ENCODE data around the gene FEM1A. TPM values are rescaled to one million over a fixed set of nuclear protein-coding genes. Genes with fewer than 3 reads are reported as not detected.
"Not testable (repeated sequence)": the region's sequence is repeated elsewhere in the genome, so short reads cannot be mapped to it uniquely, and the experiment has no call there.

FEM1A gene
- total and polyA plus RNA-seq, 5 donors: 20.1 to 28.3 (median 27.6) TPM

GRCh38 chr19:4815426-4816201 lies 24.1 kb downstream of the FEM1A start:
- H3K9me3 ChIP-seq (ENCODE audit: control insufficient read depth, low read length): no peaks in the 10 kb centered on the region
- ATAC-seq (peak; percentile 93 to 95), DNase-seq (peak; percentile 92 to 94 (median 92))
- H3K27ac ChIP-seq (ENCODE audit: low read length): no peak overlapping the region
- H3K4me3 ChIP-seq (ENCODE audit: low read length): no peak overlapping the region
- no peaks in the 10 kb centered on the region for H3K4me1 ChIP-seq (ENCODE audit: control insufficient read depth, insufficient read depth, low read length)
- WGBS: 29% methylated on average over 28 of the region's 28 CpGs
- H3K27me3 ChIP-seq (ENCODE audit: control insufficient read depth, insufficient read depth): no peaks in the 10 kb centered on the region
- intact Hi-C loops (cut with DNase I): loop anchor here in 1 of 4 donors (10.0 kb wide), 1 partner anchor 99 kb away; no protein-coding TSS in a partner anchor

GRCh38 chr19:4816202-4816949 lies 24.8 kb downstream of the FEM1A start:
- intact Hi-C loops (cut with DNase I): loop anchor here in 1 of 4 donors (10.0 kb wide), 1 partner anchor 98 kb away; no protein-coding TSS in a partner anchor
- Histone ChIP-seq H3K27me3 (ENCODE audit: control insufficient read depth, insufficient read depth) (no peaks in the 10 kb centered on the region), H3K9me3 (ENCODE audit: control insufficient read depth, low read length) (no peaks in the 10 kb centered on the region), H3K4me1 (ENCODE audit: control insufficient read depth, insufficient read depth, low read length) (no peaks in the 10 kb centered on the region), H3K4me3 (ENCODE audit: low read length) (no peak overlapping the region), H3K27ac (ENCODE audit: low read length) (no peak overlapping the region)
- ATAC-seq: peak; percentile 5 to 12
- peak in 2 of 3 donors; percentile 60 to 68 for DNase-seq
- WGBS: 94% methylated on average over 35 of the region's 35 CpGs

- DNase-seq (no peak), ATAC-seq (no peak)
- intact Hi-C loops (cut with DNase I): loop anchor here in 1 of 4 donors (10.0 kb wide), 1 partner anchor 98 kb away; no protein-coding TSS in a partner anchor
- WGBS: 95% methylated on average over 16 of the region's 16 CpGs
- no peaks in the 10 kb centered on the region for H3K4me1 ChIP-seq (ENCODE audit: control insufficient read depth, insufficient read depth, low read length)
- H3K4me3 ChIP-seq (ENCODE audit: low read length): no peak overlapping the region
- no peaks in the 10 kb centered on the region for H3K9me3 ChIP-seq (ENCODE audit: control insufficient read depth, low read length)
- no peaks in the 10 kb centered on the region for H3K27me3 ChIP-seq (ENCODE audit: control insufficient read depth, insufficient read depth)
- H3K27ac ChIP-seq (ENCODE audit: low read length): no peak overlapping the region
Measured at GRCh38 chr19:4816950-4817278, 25.4 kb downstream of the FEM1A start.

GRCh38 chr19:4817467-4818277 lies 26.1 kb downstream of the FEM1A start:
- DNase-seq: no peak
- intact Hi-C loops (cut with DNase I): loop anchor here in 1 of 4 donors (10.0 kb wide), 1 partner anchor 97 kb away; no protein-coding TSS in a partner anchor

GRCh38 chr19:4821265-4821664 lies 29.7 kb downstream of the FEM1A start:
- WGBS: 89% methylated on average over 4 of the region's 4 CpGs
- no peaks in the 10 kb centered on the region for H3K4me1 ChIP-seq (ENCODE audit: control insufficient read depth, insufficient read depth, low read length)

More at GRCh38 chr19:4817467-4818277, 26.1 kb downstream of the FEM1A start:
- Histone ChIP-seq H3K4me3 (ENCODE audit: low read length) (no peak overlapping the region), H3K27ac (ENCODE audit: low read length) (no peak overlapping the region), H3K4me1 (ENCODE audit: control insufficient read depth, insufficient read depth, low read length) (no peaks in the 10 kb centered on the region), H3K9me3 (ENCODE audit: control insufficient read depth, low read length) (no peaks in the 10 kb centered on the region), H3K27me3 (ENCODE audit: control insufficient read depth, insufficient read depth) (no peaks in the 10 kb centered on the region)
- ATAC-seq: no peak
- WGBS: 85% methylated on average over 32 of the region's 32 CpGs

GRCh38 chr19:4822354-4822753 lies 30.8 kb downstream of the FEM1A start:
- H3K4me3 ChIP-seq (ENCODE audit: low read length); H3K9me3 ChIP-seq (ENCODE audit: control insufficient read depth, low read length); intact Hi-C loops (cut with DNase I); ATAC-seq; H3K4me1 ChIP-seq (ENCODE audit: control insufficient read depth, insufficient read depth, low read length); H3K27ac ChIP-seq (ENCODE audit: low read length); DNase-seq; H3K27me3 ChIP-seq (ENCODE audit: control insufficient read depth, insufficient read depth): not testable (repeated sequence)
- WGBS: 98% methylated on average over 7 of the region's 7 CpGs

More at GRCh38 chr19:4821265-4821664, 29.7 kb downstream of the FEM1A start:
- Histone ChIP-seq H3K9me3 (ENCODE audit: control insufficient read depth, low read length) (no peaks in the 10 kb centered on the region), H3K27ac (ENCODE audit: low read length) (no peak overlapping the region), H3K27me3 (ENCODE audit: control insufficient read depth, insufficient read depth) (no peaks in the 10 kb centered on the region), H3K4me3 (ENCODE audit: low read length) (no peak overlapping the region)
- intact Hi-C loops (cut with DNase I): no loop called here
- ATAC-seq (no peak), DNase-seq (no peak)

GRCh38 chr19:4823577-4823976 lies 32.0 kb downstream of the FEM1A start:
- intact Hi-C loops (cut with DNase I): no loop called here
- H3K4me3 ChIP-seq (ENCODE audit: low read length): no peak overlapping the region
- ATAC-seq: no peak
- no peak overlapping the region for H3K27ac ChIP-seq (ENCODE audit: low read length)
- no peak for DNase-seq
- H3K9me3 ChIP-seq (ENCODE audit: control insufficient read depth, low read length): no peaks in the 10 kb centered on the region
- H3K27me3 ChIP-seq (ENCODE audit: control insufficient read depth, insufficient read depth): no peaks in the 10 kb centered on the region
- H3K4me1 ChIP-seq (ENCODE audit: control insufficient read depth, insufficient read depth, low read length): no peaks in the 10 kb centered on the region
- WGBS: 97% methylated on average over 6 of the region's 6 CpGs

- peaks cover 3% of the 10 kb centered on the region for H3K4me1 ChIP-seq (ENCODE audit: control insufficient read depth, insufficient read depth, low read length)
- H3K4me3 ChIP-seq (ENCODE audit: low read length): no peak overlapping the region
- H3K27ac ChIP-seq (ENCODE audit: low read length): no peak overlapping the region
- 70% methylated on average over 16 of the region's 16 CpGs for WGBS
- DNase-seq (no peak), ATAC-seq (no peak)
- no peaks in the 10 kb centered on the region for H3K27me3 ChIP-seq (ENCODE audit: control insufficient read depth, insufficient read depth)
- intact Hi-C loops (cut with DNase I): no loop called here
- no peaks in the 10 kb centered on the region for H3K9me3 ChIP-seq (ENCODE audit: control insufficient read depth, low read length)
Measured at GRCh38 chr19:4829001-4829712, 37.6 kb downstream of the FEM1A start.

- H3K27me3 ChIP-seq (ENCODE audit: control insufficient read depth, insufficient read depth): no peaks in the 10 kb centered on the region
- H3K27ac ChIP-seq (ENCODE audit: low read length): peak overlapping the region; percentile 95
- no peaks in the 10 kb centered on the region for H3K9me3 ChIP-seq (ENCODE audit: control insufficient read depth, low read length)
- 91% methylated on average over 6 of the region's 6 CpGs for WGBS
- H3K4me3 ChIP-seq (ENCODE audit: low read length): peak overlapping the region; percentile 94
- ATAC-seq (no peak), DNase-seq (no peak)
- intact Hi-C loops (cut with DNase I): no loop called here
- H3K4me1 ChIP-seq (ENCODE audit: control insufficient read depth, insufficient read depth, low read length): peaks cover 3% of the 10 kb centered on the region
Measured at GRCh38 chr19:4830332-4830731, 38.8 kb downstream of the FEM1A start.

- H3K4me1 ChIP-seq (ENCODE audit: control insufficient read depth, insufficient read depth, low read length): peaks cover 3% of the 10 kb centered on the region
- H3K9me3 ChIP-seq (ENCODE audit: control insufficient read depth, low read length): no peaks in the 10 kb centered on the region
- DNase-seq (no peak), ATAC-seq (peak in 1 of 2 donors; percentile 28)
- peak overlapping the region; percentile 94 for H3K4me3 ChIP-seq (ENCODE audit: low read length)
- 72% methylated on average over 6 of the region's 6 CpGs for WGBS
- intact Hi-C loops (cut with DNase I): no loop called here
- H3K27me3 ChIP-seq (ENCODE audit: control insufficient read depth, insufficient read depth): no peaks in the 10 kb centered on the region
- peak overlapping the region; percentile 95 for H3K27ac ChIP-seq (ENCODE audit: low read length)
Measured at GRCh38 chr19:4830768-4831265, 39.3 kb downstream of the FEM1A start.

Measured in right cardiac atrium (tissue), 5 donors.